GM10266 (cell line): ENCODE results near the gene ZBTB7C.

Experiments used
- DNase-seq: peaks from one replicate; pipeline ENCODE4 v3.0.0; 2012; ENCODE audit errors: extremely low spot score
- TF ChIP-seq, protein P1 (sequence below): IDR thresholded peaks from 2 replicates; pipeline ENCODE4 v1.5.1; 2012; ENCODE audit warnings: mild to moderate bottlenecking, low read depth; ENCODE audit not compliant: control insufficient read depth, insufficient read depth; ENCODE audit errors: missing control alignments

Gene ZBTB7C

GRCh38 chr18:48375150-48375800 lies 33.9 kb downstream of the ZBTB7C start:
- TF ChIP-seq, protein P1, sequence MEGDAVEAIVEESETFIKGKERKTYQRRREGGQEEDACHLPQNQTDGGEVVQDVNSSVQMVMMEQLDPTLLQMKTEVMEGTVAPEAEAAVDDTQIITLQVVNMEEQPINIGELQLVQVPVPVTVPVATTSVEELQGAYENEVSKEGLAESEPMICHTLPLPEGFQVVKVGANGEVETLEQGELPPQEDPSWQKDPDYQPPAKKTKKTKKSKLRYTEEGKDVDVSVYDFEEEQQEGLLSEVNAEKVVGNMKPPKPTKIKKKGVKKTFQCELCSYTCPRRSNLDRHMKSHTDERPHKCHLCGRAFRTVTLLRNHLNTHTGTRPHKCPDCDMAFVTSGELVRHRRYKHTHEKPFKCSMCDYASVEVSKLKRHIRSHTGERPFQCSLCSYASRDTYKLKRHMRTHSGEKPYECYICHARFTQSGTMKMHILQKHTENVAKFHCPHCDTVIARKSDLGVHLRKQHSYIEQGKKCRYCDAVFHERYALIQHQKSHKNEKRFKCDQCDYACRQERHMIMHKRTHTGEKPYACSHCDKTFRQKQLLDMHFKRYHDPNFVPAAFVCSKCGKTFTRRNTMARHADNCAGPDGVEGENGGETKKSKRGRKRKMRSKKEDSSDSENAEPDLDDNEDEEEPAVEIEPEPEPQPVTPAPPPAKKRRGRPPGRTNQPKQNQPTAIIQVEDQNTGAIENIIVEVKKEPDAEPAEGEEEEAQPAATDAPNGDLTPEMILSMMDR: no peak
- no peak for DNase-seq

GRCh38 chr18:48374423-48375149 lies 34.6 kb downstream of the ZBTB7C start:
- DNase-seq: no peak
- TF ChIP-seq, protein P1: no peak

GRCh38 chr18:48371854-48372602 lies 37.2 kb downstream of the ZBTB7C start:
- DNase-seq: no peak
- TF ChIP-seq, protein P1: no peak

GRCh38 chr18:48367557-48367956 lies 41.6 kb downstream of the ZBTB7C start:
- DNase-seq: no peak
- TF ChIP-seq, protein P1: no peak

- no peak for DNase-seq
- TF ChIP-seq, protein P1: no peak
Observed at GRCh38 chr18:48365965-48366364, 43.2 kb downstream of the ZBTB7C start.

- no peak for DNase-seq
- TF ChIP-seq, protein P1: no peak
Observed at GRCh38 chr18:48364146-48364545, 45.0 kb downstream of the ZBTB7C start.

- no peak for DNase-seq
- TF ChIP-seq, protein P1: no peak
Observed at GRCh38 chr18:48363175-48363574, 46.0 kb downstream of the ZBTB7C start.
